ENCODE data around the gene RBM20.
"Not testable (repeated sequence)": the region's sequence is repeated elsewhere in the genome, so short reads cannot be mapped to it uniquely, and the experiment has no call there.

RBM20 gene

GRCh38 chr10:110609605-110610004 is 34.5 kb upstream of the RBM20 start:
- peaks cover 8% of the 10 kb centered on the region for H3K36me3 Mint-ChIP-seq (ENCODE audit: low read depth)
- H3K4me1 Mint-ChIP-seq = peaks cover 13% of the 10 kb centered on the region
- no peak for TF ChIP-seq CTCF (IDR thresholded peaks at IDR 0.05; ENCODE audit: unreplicated experiment in 3 of 3)
- no peaks in the 10 kb centered on the region for H3K9me3 Mint-ChIP-seq
- no peak overlapping the region for H3K27ac Mint-ChIP-seq
- peaks cover 15% of the 10 kb centered on the region for H3K27me3 Mint-ChIP-seq (ENCODE audit: low read depth)
- no peak overlapping the region for H3K4me3 Mint-ChIP-seq

GRCh38 chr10:110610308-110610774 is 33.8 kb upstream of the RBM20 start:
- peak; percentile 78 to 86 (median 85) for TF ChIP-seq CTCF (IDR thresholded peaks at IDR 0.05; ENCODE audit: unreplicated experiment in 3 of 3)
- peaks cover 16% of the 10 kb centered on the region for H3K27me3 Mint-ChIP-seq (ENCODE audit: low read depth)
- no peaks in the 10 kb centered on the region for H3K9me3 Mint-ChIP-seq
- peaks cover under 1% of the 10 kb centered on the region for H3K36me3 Mint-ChIP-seq (ENCODE audit: low read depth)
- H3K27ac Mint-ChIP-seq = no peak overlapping the region
- H3K4me1 Mint-ChIP-seq = peaks cover 20% of the 10 kb centered on the region
- H3K4me3 Mint-ChIP-seq = no peak overlapping the region

- not testable (repeated sequence) for H3K9me3 Mint-ChIP-seq; H3K36me3 Mint-ChIP-seq (ENCODE audit: low read depth); H3K4me3 Mint-ChIP-seq; H3K27ac Mint-ChIP-seq
- peaks cover 25% of the 10 kb centered on the region for H3K4me1 Mint-ChIP-seq
- peaks cover 20% of the 10 kb centered on the region for H3K27me3 Mint-ChIP-seq (ENCODE audit: low read depth)
These were observed 33.4 kb upstream of the RBM20 start for GRCh38 chr10:110610781-110611180.

GRCh38 chr10:110612087-110612486 is 32.0 kb upstream of the RBM20 start:
- H3K4me3 Mint-ChIP-seq = no peak overlapping the region
- TF ChIP-seq CTCF (IDR thresholded peaks at IDR 0.05; ENCODE audit: unreplicated experiment in 3 of 3) = no peak
- H3K9me3 Mint-ChIP-seq = no peaks in the 10 kb centered on the region
- no peaks in the 10 kb centered on the region for H3K36me3 Mint-ChIP-seq (ENCODE audit: low read depth)
- no peak overlapping the region for H3K27ac Mint-ChIP-seq
- peaks cover 24% of the 10 kb centered on the region for H3K27me3 Mint-ChIP-seq (ENCODE audit: low read depth)
- peaks cover 30% of the 10 kb centered on the region for H3K4me1 Mint-ChIP-seq

GRCh38 chr10:110612629-110613028 is 31.5 kb upstream of the RBM20 start:
- H3K27ac Mint-ChIP-seq = no peak overlapping the region
- no peak for TF ChIP-seq CTCF (IDR thresholded peaks at IDR 0.05; ENCODE audit: unreplicated experiment in 3 of 3)
- H3K36me3 Mint-ChIP-seq (ENCODE audit: low read depth) = no peaks in the 10 kb centered on the region
- H3K9me3 Mint-ChIP-seq = no peaks in the 10 kb centered on the region
- H3K4me3 Mint-ChIP-seq = no peak overlapping the region
- H3K4me1 Mint-ChIP-seq = peaks cover 33% of the 10 kb centered on the region
- H3K27me3 Mint-ChIP-seq (ENCODE audit: low read depth) = peaks cover 24% of the 10 kb centered on the region

GRCh38 chr10:110613341-110613995 is 30.7 kb upstream of the RBM20 start:
- no peaks in the 10 kb centered on the region for H3K9me3 Mint-ChIP-seq
- peaks cover 25% of the 10 kb centered on the region for H3K27me3 Mint-ChIP-seq (ENCODE audit: low read depth)
- H3K4me1 Mint-ChIP-seq = peaks cover 41% of the 10 kb centered on the region
- no peak for TF ChIP-seq CTCF (IDR thresholded peaks at IDR 0.05; ENCODE audit: unreplicated experiment in 3 of 3)
- no peak overlapping the region for H3K4me3 Mint-ChIP-seq
- no peak overlapping the region for H3K27ac Mint-ChIP-seq
- H3K36me3 Mint-ChIP-seq (ENCODE audit: low read depth) = no peaks in the 10 kb centered on the region
